GM21381 (cell line): ENCODE measurements around the gene LIN52.

Source experiments
- ATAC-seq: cut with Tn5 transposase; IDR thresholded peaks from one replicate; pipeline ENCODE4 v1.9.1; 2021; ENCODE audit warnings: mild to moderate bottlenecking, moderate library complexity; ENCODE audit not compliant: unreplicated experiment

Gene LIN52

GRCh38 chr14:74190927-74191575 is 106.3 kb downstream of the LIN52 start:
- ATAC-seq: no peak

- no peak for ATAC-seq
These were observed 109.9 kb downstream of the LIN52 start for GRCh38 chr14:74194506-74195274.

- ATAC-seq: no peak
These were observed 110.9 kb downstream of the LIN52 start for GRCh38 chr14:74195623-74196022.

- no peak for ATAC-seq
These were observed 113.9 kb downstream of the LIN52 start for GRCh38 chr14:74198441-74199234.

- ATAC-seq: no peak
These were observed 117.4 kb downstream of the LIN52 start for GRCh38 chr14:74202113-74202512.

GRCh38 chr14:74203639-74204038 is 118.9 kb downstream of the LIN52 start:
- ATAC-seq: no peak

GRCh38 chr14:74204491-74204890 is 119.7 kb downstream of the LIN52 start:
- ATAC-seq: no peak

GRCh38 chr14:74205882-74206281 is 121.1 kb downstream of the LIN52 start:
- no peak for ATAC-seq

- ATAC-seq: no peak
These were observed 123.2 kb downstream of the LIN52 start for GRCh38 chr14:74207943-74208342.

- ATAC-seq: no peak
These were observed 123.9 kb downstream of the LIN52 start for GRCh38 chr14:74208642-74209041.

GRCh38 chr14:74211945-74212580 is 127.3 kb downstream of the LIN52 start:
- no peak for ATAC-seq

- no peak for ATAC-seq
These were observed 129.4 kb downstream of the LIN52 start for GRCh38 chr14:74213907-74214803.

GRCh38 chr14:74216671-74217070 is 131.9 kb downstream of the LIN52 start:
- no peak for ATAC-seq

GRCh38 chr14:74217672-74218448 is 133.1 kb downstream of the LIN52 start:
- ATAC-seq: no peak

- ATAC-seq: no peak
These were observed 133.7 kb downstream of the LIN52 start for GRCh38 chr14:74218462-74218861.

GRCh38 chr14:74219277-74220205 is 134.8 kb downstream of the LIN52 start:
- no peak for ATAC-seq

- no peak for ATAC-seq
These were observed 136.2 kb downstream of the LIN52 start for GRCh38 chr14:74220991-74221390.

GRCh38 chr14:74221741-74222140 is 137.0 kb downstream of the LIN52 start:
- ATAC-seq: no peak
